Activated naive CD8-positive, alpha-beta T cell treated with anti-CD3 and anti-CD28 coated beads for 36 hours (primary cell): ENCODE results near the gene ZNF121. TPM values are rescaled to one million over a fixed set of nuclear protein-coding genes. Genes with fewer than 3 reads are reported as not detected.

ENCODE experiments used
- total RNA-seq, 2 experiments: library from RNA; stranded (reverse); gene quantifications; one replicate each; pipeline ENCODE4 v1.2.3, GENCODE V29; 2021

ZNF121 gene
- total RNA-seq, 2 experiments from 2014 or later, result 89.3 to 98.9 TPM

Other genes starting within 250 kb of the ZNF121 start
- 1 to 10 TPM in 1 of 2 experiments, under 1 TPM in 1; 0.74 to 1.0 TPM for gene ZNF177, start 221.5 kb downstream of the ZNF121 start, total RNA-seq
- gene ZNF266, start 148.9 kb downstream of the ZNF121 start, total RNA-seq, result 10 to 100 TPM; 30.9 to 31.3 TPM
- gene ZNF560, start 85.9 kb downstream of the ZNF121 start, total RNA-seq, result under 1 TPM; 0.28 to 0.60 TPM
- 10 to 100 TPM; 18.6 to 18.8 TPM for gene ZNF426, start 45.9 kb downstream of the ZNF121 start, total RNA-seq
- 10 to 100 TPM; 28.3 to 32.7 TPM for gene ZNF561, start 36.7 kb upstream of the ZNF121 start, total RNA-seq
- 10 to 100 TPM; 35.4 to 36.6 TPM for gene ZNF562, start 90.6 kb upstream of the ZNF121 start, total RNA-seq
- gene ZNF846, start 184.2 kb upstream of the ZNF121 start, total RNA-seq, result 1 to 10 TPM; 6.1 to 6.8 TPM
- gene FBXL12, start 234.6 kb upstream of the ZNF121 start, total RNA-seq, result 10 to 100 TPM; 26.4 to 30.5 TPM
- 100 to 1,000 TPM; 344 to 347 TPM for gene UBL5, start 243.4 kb upstream of the ZNF121 start, total RNA-seq